BE2C (cell line): ENCODE results near the gene SLC25A21.

ENCODE experiments used
- DNase-seq: peaks from one replicate; pipeline ENCODE4 v3.0.0-alpha.2; 2020
- H3K27me3 ChIP-seq: fragments of 250-450 bp; sonication (Bioruptor Pico); 2 replicates; pipeline ENCODE4 v1.5.1; 2020; ENCODE audit warnings: mild to moderate bottlenecking
- H3K36me3 ChIP-seq: fragments of 250-450 bp; sonication (Bioruptor Pico); 2 replicates; pipeline ENCODE4 v1.5.1; 2020; ENCODE audit warnings: mild to moderate bottlenecking
- H3K4me1 ChIP-seq: fragments of 250-450 bp; sonication (Bioruptor Pico); 2 replicates; pipeline ENCODE4 v1.5.1; 2020
- H3K4me3 ChIP-seq: 2 replicates; pipeline ENCODE4 v1.5.1; 2011; ENCODE audit warnings: low read depth, low read length
- H3K9me3 ChIP-seq: fragments of 250-450 bp; sonication (Bioruptor Pico); 2 replicates; pipeline ENCODE4 v1.5.1; 2020
- TF ChIP-seq, protein P1 (sequence below): IDR thresholded peaks from 2 replicates; pipeline ENCODE4 v1.5.1; 2012; ENCODE audit warnings: mild to moderate bottlenecking, low read depth, low read length

Gene SLC25A21

DNA sequence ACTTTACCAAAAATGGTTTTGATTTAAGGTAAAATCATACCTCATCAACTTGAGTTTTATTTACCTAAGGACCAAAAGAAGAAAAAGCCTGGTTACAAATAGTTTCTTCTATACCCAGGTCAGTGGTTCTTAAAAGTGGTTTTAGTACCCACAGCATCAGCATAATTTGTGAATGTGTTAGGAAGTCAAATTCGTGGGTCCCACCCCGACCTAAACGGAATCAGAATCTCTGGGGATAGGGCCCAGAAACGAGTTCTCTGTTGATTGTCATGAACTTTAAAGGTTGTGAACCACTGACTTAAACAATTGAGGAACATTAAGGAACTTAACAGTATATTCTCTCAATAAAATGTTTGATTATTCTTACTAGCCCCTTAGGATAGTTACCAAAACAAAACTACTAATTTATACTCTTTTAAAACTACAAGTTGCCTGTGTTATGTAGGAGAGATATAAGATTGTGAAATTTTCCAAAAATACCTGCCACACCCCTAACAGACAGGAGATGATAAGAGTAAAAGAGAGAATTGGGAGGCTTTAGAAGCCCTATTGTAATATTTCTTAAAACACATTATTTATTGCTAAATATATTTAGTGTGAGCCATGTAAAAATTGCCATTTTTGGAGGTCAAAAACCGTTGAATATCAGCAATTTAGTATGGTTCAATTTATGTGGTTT lies 669 bp upstream of the SLC25A21 start:
- Histone ChIP-seq H3K9me3 (no peaks in the 10 kb centered on the region), H3K4me1 (no peaks in the 10 kb centered on the region), H3K36me3 (no peaks in the 10 kb centered on the region), H3K27me3 (peaks cover 28% of the 10 kb centered on the region), H3K4me3 (no peak overlapping the region)
- TF ChIP-seq, protein P1, sequence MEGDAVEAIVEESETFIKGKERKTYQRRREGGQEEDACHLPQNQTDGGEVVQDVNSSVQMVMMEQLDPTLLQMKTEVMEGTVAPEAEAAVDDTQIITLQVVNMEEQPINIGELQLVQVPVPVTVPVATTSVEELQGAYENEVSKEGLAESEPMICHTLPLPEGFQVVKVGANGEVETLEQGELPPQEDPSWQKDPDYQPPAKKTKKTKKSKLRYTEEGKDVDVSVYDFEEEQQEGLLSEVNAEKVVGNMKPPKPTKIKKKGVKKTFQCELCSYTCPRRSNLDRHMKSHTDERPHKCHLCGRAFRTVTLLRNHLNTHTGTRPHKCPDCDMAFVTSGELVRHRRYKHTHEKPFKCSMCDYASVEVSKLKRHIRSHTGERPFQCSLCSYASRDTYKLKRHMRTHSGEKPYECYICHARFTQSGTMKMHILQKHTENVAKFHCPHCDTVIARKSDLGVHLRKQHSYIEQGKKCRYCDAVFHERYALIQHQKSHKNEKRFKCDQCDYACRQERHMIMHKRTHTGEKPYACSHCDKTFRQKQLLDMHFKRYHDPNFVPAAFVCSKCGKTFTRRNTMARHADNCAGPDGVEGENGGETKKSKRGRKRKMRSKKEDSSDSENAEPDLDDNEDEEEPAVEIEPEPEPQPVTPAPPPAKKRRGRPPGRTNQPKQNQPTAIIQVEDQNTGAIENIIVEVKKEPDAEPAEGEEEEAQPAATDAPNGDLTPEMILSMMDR: no peak
- DNase-seq: no peak

DNA sequence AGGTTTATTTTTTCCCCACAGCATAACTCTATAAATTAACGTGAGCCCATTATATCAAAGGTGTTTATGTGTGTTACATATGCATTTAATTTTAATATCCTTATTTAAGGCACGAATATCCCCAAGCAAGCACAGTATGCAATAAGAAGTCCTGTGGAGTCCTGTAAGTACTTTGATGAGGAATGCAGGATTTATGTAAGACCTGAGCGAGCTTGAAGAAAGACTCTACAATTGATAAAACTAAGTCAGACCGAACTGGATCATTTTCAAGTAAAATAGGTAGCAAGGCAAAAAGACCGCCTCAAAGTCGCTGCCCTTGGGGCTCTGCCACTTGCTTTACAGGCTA lies 755 bp downstream of the SLC25A21 start:
- no peak for DNase-seq
- H3K4me3 ChIP-seq: no peak overlapping the region

DNA sequence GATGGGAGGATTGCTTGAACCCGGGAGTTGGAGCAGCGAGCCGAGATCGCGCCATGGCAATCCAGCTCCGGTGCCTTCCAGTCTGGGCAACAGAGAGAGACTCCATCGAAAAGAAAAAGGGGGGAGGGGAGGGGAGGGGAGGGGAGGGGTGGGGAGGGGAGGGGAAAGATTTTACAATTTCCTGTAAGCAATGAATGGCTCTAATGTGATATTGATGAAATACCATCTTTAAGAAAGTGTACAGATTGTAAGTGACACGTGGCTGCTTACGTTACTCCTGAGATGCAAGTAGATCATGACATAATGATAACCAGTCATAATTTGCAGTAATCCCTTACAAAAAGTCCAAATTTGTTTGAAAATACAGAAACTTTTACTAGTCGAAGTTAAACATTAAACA lies 1.4 kb downstream of the SLC25A21 start:
- TF ChIP-seq, protein P1: no peak

More for the DNA sequence above, 755 bp downstream of the SLC25A21 start:
- Histone ChIP-seq H3K27me3 (peaks cover 33% of the 10 kb centered on the region), H3K36me3 (no peaks in the 10 kb centered on the region), H3K4me1 (no peaks in the 10 kb centered on the region), H3K9me3 (no peaks in the 10 kb centered on the region)
- TF ChIP-seq, protein P1: no peak

DNA sequence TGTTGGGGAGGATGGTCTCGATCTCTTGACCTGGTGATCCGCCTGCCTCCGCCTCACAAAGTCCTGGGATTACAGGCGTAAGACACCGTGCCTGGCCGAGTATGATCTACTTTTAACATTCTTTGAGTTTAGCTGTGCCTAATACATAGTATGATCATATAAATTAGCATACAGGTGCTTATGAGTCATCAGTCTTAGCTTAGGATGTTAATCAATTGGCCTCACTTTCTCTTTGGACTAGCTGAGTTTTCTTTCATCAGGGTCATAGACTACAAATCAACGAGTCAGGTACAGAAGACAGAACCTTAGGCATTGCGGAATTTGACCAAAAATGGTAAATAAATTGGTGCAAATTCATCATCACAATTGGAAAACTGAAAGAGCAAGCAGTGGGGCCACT lies 2.2 kb downstream of the SLC25A21 start:
- Histone ChIP-seq H3K27me3 (peaks cover 36% of the 10 kb centered on the region), H3K9me3 (no peaks in the 10 kb centered on the region), H3K4me1 (no peaks in the 10 kb centered on the region), H3K4me3 (no peak overlapping the region), H3K36me3 (no peaks in the 10 kb centered on the region)
- no peak for DNase-seq
- TF ChIP-seq, protein P1: no peak

More for the DNA sequence above, 1.4 kb downstream of the SLC25A21 start:
- H3K4me3 ChIP-seq: no peak overlapping the region
- no peak for DNase-seq
- H3K27me3 ChIP-seq: peaks cover 38% of the 10 kb centered on the region
- no peaks in the 10 kb centered on the region for H3K4me1 ChIP-seq
- no peaks in the 10 kb centered on the region for H3K36me3 ChIP-seq
- H3K9me3 ChIP-seq: no peaks in the 10 kb centered on the region

DNA sequence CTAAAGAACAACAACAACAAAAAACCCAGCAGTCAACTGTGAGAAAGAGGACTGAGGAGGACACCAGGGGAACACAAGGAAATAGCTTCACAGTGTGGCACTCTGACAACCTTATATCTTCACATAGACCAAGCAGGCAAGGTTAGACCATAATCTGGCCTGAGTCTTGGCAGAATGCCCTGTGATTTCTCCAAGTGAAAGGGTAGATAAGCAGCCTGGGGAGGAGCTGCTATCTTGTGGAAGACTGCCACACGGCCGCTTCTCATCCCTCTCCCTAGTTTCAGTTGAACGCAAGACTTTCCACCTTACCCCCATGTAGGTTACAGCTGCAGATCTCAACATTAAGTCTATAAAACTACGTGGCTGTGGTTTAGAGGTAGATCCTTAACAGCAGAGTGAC lies 3.7 kb downstream of the SLC25A21 start:
- Histone ChIP-seq H3K27me3 (peaks cover 30% of the 10 kb centered on the region), H3K4me1 (no peaks in the 10 kb centered on the region), H3K9me3 (no peaks in the 10 kb centered on the region), H3K4me3 (no peak overlapping the region), H3K36me3 (no peaks in the 10 kb centered on the region)
- DNase-seq: no peak
- TF ChIP-seq, protein P1: no peak

DNA sequence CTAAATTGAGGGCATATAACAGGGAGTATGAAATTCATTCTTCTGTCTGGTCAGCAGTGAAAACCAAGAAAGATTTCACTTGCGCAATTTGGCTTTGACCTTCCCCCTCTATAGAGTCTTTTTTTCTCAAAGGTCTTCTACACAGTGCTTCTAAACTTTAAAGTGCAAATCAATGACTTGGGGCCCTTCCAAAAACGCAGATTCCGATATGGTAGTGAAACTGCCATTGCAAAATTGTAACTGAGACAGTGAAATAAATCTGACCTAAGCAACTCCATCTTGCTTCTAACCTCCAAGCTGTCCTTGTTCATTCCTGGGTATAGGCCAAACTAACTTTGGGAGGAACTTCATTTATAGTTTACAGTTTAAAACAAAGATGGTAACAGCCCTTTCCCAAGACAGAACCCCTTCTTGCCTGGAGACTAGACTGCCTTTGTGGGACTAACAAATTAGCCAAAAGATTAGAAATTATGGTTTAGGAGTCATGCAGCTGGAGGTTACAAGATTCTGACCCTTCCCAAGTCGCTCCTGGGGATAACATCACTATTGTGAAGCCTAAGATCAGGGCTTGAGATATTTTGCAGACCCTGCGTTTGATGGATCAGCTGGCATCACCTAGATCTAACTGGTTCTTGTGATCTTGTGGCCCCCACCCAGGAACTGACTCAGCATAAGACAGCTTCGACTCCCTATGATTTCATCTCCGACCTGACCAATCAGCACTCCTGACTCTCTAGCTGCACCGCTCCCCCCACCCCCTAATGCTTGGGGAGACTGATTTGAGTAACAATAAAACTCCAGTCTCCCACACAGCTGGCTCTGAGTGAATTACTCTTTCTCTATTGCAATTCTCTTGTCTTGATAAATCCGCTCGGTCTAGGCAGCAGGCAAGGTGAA lies 5.0 kb downstream of the SLC25A21 start:
- H3K36me3 ChIP-seq: no peaks in the 10 kb centered on the region
- no peaks in the 10 kb centered on the region for H3K9me3 ChIP-seq
- H3K4me3 ChIP-seq: no peak overlapping the region
- H3K27me3 ChIP-seq: peaks cover 21% of the 10 kb centered on the region
- TF ChIP-seq, protein P1: no peak
- no peak for DNase-seq
- H3K4me1 ChIP-seq: no peaks in the 10 kb centered on the region
